ENCODE data around the gene SLC16A4.

SLC16A4 gene

DNA sequence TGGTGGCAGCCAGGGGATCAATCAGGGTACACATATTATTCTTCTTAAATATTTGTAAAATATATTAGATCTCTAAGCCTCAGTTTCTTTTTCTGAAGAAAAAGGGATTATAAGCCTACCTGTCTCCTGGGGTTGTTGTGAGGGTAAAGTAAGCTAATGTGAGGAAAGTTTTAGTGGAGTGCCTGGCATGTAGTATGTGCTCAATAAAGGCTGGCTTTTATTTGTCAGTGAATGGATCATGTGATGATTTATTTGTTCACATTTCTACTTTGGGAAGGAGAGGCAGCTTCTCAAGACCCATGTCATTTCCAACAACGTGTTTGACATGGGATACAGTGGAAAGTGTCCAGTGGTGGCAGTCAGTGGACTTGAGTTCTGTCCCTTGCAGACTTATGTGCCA is 64.0 kb downstream of the SLC16A4 start:
- DNase-seq (ENCODE audit: low read depth): no peak

DNA sequence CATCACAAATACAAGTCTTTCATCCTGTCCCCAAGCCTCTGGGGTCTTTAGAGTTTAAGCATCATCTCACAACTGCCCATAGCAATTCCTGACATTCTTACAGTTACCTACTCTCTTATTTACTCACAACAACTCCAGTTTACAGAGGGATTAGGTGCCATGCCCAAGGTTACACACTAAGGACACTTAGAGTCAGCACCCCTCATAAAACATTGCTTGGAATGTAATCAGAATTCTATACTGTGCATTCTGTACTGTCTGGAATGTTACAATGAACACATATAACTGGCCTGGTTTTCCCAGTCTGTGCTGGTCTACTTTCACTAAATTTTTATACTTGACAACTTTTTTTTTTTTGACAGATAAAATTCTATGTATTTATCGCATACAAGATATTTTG is 66.2 kb downstream of the SLC16A4 start:
- DNase-seq (ENCODE audit: low read depth): no peak

DNA sequence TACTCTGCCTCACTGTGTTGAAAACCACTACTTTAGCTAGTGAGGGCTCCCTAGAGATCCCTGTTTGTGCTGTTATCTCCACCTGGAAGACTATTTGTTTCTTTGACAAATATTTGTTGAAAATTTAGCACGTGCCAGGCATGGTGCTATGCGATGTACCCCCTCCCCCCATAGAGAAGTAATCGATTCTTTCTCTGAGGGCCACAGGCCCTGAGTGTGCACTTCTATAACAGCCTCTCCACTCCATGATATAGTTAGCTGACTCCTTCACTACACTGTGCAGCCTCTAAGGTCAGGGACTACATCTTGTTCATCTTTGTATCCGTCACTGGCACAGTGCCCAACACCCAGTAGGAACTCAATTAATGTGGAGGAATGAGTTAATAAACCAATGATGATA is 69.0 kb downstream of the SLC16A4 start:
- DNase-seq (ENCODE audit: low read depth): no peak

GRCh38 chr1:110321045-110321444 is 69.8 kb downstream of the SLC16A4 start:
- no peak for DNase-seq (ENCODE audit: low read depth)

- no peak for DNase-seq (ENCODE audit: low read depth)
Observed at GRCh38 chr1:110320168-110320518, 70.7 kb downstream of the SLC16A4 start.

DNA sequence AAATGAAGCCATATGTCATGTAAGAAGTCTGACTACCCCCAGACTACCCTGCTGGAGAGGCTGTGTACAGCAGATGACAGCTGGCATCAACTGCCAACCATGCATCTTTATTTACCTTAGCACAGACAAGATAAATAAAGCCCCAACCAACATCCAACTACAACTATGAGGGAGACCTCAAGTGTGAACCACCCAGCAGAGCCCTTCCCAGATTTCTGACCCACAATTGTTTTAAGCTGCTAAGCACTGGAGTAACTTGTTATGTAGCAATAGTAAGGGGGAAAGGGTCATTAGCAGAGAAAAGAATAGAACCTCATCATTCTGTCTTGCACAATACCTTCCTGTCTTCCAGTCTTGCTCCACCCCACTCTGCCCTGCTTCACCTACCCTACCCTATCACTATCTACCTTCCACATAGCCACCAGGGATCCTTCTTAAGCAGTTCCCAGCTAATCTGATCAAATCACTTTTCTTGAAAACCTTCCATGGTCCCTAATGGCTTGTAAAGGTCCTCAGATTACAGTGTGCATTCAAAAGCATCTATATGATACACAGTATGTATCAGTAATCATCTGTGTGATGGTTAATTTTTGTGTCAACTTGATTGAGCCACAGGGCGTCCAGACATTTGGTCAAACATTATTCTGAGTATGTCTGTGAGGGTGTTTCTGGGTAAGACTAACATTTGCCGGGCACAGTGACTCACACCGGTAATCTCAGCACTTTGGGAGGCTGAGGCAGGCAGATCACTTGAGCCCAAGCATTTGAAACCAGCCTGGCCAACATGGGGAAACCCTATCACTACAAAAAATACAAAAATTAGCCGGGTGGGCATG is 71.3 kb downstream of the SLC16A4 start:
- no peak for DNase-seq (ENCODE audit: low read depth)

DNA sequence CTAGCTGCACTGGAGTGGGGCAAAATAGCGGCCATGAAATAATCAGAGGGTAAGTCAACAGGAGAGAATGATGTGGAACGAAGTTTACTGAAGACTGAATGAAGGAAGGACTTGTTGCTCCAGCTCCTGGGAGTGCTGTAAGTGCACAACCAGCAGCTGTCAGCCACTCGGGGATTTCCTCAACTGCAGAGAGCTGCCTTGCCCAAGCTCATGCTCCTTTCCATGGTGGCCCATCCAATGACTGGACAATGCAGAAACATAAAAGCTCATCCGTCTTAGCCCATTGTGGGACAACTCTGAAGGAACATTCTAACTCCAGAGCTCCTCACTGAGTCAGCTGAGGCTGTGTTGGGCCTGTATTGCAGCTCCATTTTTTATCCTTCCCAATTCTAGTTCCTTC is 72.8 kb downstream of the SLC16A4 start:
- DNase-seq (ENCODE audit: low read depth): no peak

- no peak for DNase-seq (ENCODE audit: low read depth)
Observed at GRCh38 chr1:110316735-110317134, 74.1 kb downstream of the SLC16A4 start.

Measured in fibroblast of gingiva (primary cell).